Fibroblast of mammary gland (primary cell): ENCODE data around the gene TMTC2.

Source experiments
- DNase-seq: peaks from one replicate; pipeline ENCODE4 v3.0.0-alpha.2; 2010; ENCODE audit warnings: low read depth
- H3K4me3 ChIP-seq: 2 replicates; pipeline ENCODE4 v1.5.1; 2011; ENCODE audit warnings: low read depth, mild to moderate bottlenecking, low read length, moderate library complexity; ENCODE audit not compliant: control insufficient read depth
- CTCF ChIP-seq: conservative IDR thresholded peaks from 2 replicates; pipeline ENCODE4 v1.5.1; 2011; ENCODE audit warnings: low read depth, low read length, inconsistent platforms; ENCODE audit not compliant: control insufficient read depth, insufficient read depth

TMTC2 gene

DNA sequence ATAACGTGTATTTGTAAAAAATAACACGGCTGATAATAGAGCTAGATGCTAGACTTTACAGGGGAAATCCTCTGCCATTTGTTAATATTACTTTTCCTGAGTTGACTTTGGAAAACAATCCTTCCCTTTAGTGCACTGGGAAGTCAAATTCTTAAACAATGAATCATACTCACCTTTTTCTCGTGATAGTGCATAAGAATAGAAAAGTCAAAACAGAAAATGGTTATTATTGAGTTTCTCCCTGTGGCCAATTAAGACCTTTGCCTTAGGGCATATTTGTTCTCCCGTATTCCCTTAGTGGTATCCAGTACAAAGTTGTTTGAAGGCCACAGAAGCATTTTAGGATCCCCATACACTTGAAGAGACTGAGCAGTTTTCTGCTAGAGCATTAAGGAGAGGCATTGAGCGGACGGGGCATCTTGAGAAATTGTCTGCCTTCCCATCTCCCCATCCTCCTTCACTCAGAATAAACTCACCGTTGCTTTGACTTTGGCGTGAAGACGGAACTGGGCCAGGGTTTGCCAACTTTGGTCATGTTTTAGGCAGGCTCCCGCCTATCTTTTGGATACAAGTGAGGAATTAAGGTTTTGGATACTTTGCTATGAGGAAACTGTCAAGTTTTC is 171.3 kb downstream of the TMTC2 start:
- H3K4me3 ChIP-seq: no peak overlapping the region
- no peak for DNase-seq
- TF ChIP-seq CTCF: no peak

- no peak overlapping the region for H3K4me3 ChIP-seq
- no peak for DNase-seq
- no peak for TF ChIP-seq CTCF
Observed at GRCh38 chr12:82858534-82858917, 171.8 kb downstream of the TMTC2 start.

GRCh38 chr12:82862069-82862841 is 175.5 kb downstream of the TMTC2 start:
- TF ChIP-seq CTCF: no peak
- DNase-seq: no peak
- H3K4me3 ChIP-seq: no peak overlapping the region

- no peak for DNase-seq
- no peak for TF ChIP-seq CTCF
- H3K4me3 ChIP-seq: no peak overlapping the region
Observed at GRCh38 chr12:82862876-82863649, 176.4 kb downstream of the TMTC2 start.

DNA sequence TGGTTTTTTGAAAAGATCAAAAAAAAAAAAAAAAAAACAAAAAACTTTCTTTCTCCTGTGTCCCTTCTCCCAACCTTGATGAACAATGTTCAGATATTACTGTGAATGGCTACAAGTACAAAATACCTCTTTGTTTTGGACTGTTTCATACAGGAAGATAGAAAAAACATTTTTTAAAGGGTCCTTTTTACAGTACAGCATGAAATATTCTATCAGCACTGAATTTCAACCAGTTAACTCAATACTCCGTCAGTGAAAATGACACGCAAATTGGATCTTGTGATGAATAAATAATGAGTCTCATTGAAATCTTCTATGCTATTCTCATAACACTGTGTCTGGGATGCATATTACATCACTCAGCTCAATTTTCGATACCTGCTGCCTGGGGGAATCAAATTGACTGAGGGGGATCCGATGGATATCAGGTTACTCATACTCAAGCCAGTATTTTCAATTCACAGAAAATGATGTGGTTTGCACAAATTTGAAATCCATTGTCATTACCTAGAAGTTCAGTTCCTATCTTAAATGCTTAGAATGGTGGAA is 179.6 kb downstream of the TMTC2 start:
- TF ChIP-seq CTCF: no peak
- no peak for DNase-seq
- no peak overlapping the region for H3K4me3 ChIP-seq

DNA sequence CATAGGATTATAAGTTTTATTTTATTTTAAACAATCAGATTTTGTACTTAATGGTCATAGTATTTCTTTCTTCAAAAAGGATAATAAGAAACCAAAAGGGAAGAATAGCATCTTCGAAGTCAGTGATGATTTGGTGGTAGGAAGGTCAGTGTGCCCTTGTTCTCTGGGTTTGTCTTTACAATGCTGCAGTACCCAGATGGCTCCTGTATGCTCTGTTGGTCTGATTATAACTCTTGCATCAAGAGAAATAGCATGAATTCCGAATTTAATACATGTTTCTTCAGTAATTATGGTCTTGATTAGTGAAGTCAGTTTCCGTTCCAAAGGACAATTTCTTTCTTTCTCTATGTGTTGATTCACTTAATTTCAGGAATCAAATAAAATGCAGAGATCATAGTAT is 180.2 kb downstream of the TMTC2 start:
- no peak overlapping the region for H3K4me3 ChIP-seq
- no peak for TF ChIP-seq CTCF
- no peak for DNase-seq
